Measurements from ENCODE around the gene CASP6. TPM values are rescaled to one million over a fixed set of nuclear protein-coding genes. Genes with fewer than 3 reads are reported as not detected.

CASP6 gene
- total RNA-seq, 2 donors from 2014 or later, result 7.6 to 15.8 TPM

GRCh38 chr4:109640644-109641043 is 62.6 kb downstream of the CASP6 start:
- no peak for DNase-seq
- no peak for ATAC-seq
- intact Hi-C loops (cut with DNase I), result no loop called here

Other genes starting within 250 kb of the CASP6 start
- gene MCUB, start 143.2 kb downstream of the CASP6 start, total RNA-seq, result 10 to 100 TPM; 25.9 to 27.7 TPM
- gene PLA2G12A, start 26.6 kb upstream of the CASP6 start, total RNA-seq, result 10 to 100 TPM; 59.4 to 63.1 TPM
- gene CFI, start 98.6 kb upstream of the CASP6 start, total RNA-seq, result 10 to 100 TPM; 22.6 to 23.2 TPM
- 10 to 100 TPM in 1 of 2 donors, 1 to 10 TPM in 1; 9.6 to 12.0 TPM for gene GAR1, start 112.3 kb upstream of the CASP6 start, total RNA-seq
- not detected for gene RRH, start 124.5 kb upstream of the CASP6 start, total RNA-seq
- gene LRIT3, start 144.7 kb upstream of the CASP6 start, total RNA-seq, result not detected
- 10 to 100 TPM in 1 of 2 donors, 1 to 10 TPM in 1; 8.3 to 12.4 TPM for gene EGF, start 209.4 kb upstream of the CASP6 start, total RNA-seq

Measured in left cardiac atrium (tissue), 4 donors.